Testis (tissue), 2 donors: ENCODE data around the gene MACC1.

Experiments used
- POLR2A ChIP-seq: fragments of 450-650 bp; IDR thresholded peaks from one replicate; pipeline ENCODE4 v1.6.1; 2017; ENCODE audit warnings: antibody characterized with exemption, mild to moderate bottlenecking, moderate library complexity
- TF ChIP-seq, protein P1 (sequence below), 3 experiments: fragments of 450-650 bp in 2 of 3; fragments of 200-600 bp in 1 of 3; sonication (generic) in 1 of 3; IDR thresholded peaks; one replicate each; pipeline ENCODE4 v1.5.1; 2016 to 2019; ENCODE audit warnings: antibody characterized with exemption in 3 of 3, mild to moderate bottlenecking in 2 of 3, moderate library complexity in 1 of 3

DNA sequence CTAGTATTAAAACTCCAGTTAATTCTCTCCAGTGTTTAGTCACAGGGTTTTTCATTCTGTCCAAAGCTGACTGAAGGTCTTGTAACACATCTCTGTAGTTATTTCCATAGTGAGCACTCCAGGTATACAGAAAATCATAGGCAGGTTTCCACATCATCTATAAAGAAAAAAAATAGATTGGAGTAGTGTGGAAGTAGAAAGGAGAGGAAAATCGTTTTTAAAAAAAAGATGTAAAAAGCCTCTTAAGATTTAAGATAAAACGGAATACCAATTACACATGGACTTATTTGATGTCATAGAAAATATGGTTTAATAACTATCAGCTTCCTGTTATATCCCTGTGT is 76.2 kb downstream of the MACC1 start:
- TF ChIP-seq, protein P1, sequence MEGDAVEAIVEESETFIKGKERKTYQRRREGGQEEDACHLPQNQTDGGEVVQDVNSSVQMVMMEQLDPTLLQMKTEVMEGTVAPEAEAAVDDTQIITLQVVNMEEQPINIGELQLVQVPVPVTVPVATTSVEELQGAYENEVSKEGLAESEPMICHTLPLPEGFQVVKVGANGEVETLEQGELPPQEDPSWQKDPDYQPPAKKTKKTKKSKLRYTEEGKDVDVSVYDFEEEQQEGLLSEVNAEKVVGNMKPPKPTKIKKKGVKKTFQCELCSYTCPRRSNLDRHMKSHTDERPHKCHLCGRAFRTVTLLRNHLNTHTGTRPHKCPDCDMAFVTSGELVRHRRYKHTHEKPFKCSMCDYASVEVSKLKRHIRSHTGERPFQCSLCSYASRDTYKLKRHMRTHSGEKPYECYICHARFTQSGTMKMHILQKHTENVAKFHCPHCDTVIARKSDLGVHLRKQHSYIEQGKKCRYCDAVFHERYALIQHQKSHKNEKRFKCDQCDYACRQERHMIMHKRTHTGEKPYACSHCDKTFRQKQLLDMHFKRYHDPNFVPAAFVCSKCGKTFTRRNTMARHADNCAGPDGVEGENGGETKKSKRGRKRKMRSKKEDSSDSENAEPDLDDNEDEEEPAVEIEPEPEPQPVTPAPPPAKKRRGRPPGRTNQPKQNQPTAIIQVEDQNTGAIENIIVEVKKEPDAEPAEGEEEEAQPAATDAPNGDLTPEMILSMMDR (IDR thresholded peaks at IDR 0.05): no peak
- no peak for TF ChIP-seq POLR2A
